ENCODE measurements around the gene GCHFR. TPM values are rescaled to one million over a fixed set of nuclear protein-coding genes. Genes with fewer than 3 reads are reported as not detected.

GCHFR gene
- total and polyA plus RNA-seq, 4 donors, result 50.5 to 229 (median 119) TPM

- no peaks in the 10 kb centered on the region for H3K9me3 ChIP-seq (ENCODE audit: control insufficient read depth in 4 of 4, low read length in 3 of 4)
- H3K27me3 ChIP-seq (ENCODE audit: control insufficient read depth in 4 of 4, insufficient read depth in 4 of 4, low read length in 3 of 4), result no peaks in the 10 kb centered on the region
- WGBS, result 95% methylated on average over 4 of the region's 4 CpGs
- TF ChIP-seq TAF1 (conservative IDR thresholded peaks at IDR 0.05) (no peak), ZBTB33 (IDR thresholded peaks at IDR 0.05) (no peak), GABPA (IDR thresholded peaks at IDR 0.05 in 1 of 2, conservative IDR thresholded peaks at IDR 0.05 in 1 of 2) (no peak), EGR1 (IDR thresholded peaks at IDR 0.05; ENCODE audit: low read depth in 2 of 2) (no peak), HNF4A (conservative IDR thresholded peaks at IDR 0.05) (no peak), FOXA2 (IDR thresholded peaks at IDR 0.05) (no peak), YY1 (IDR thresholded peaks at IDR 0.05) (no peak), HNF4G (IDR thresholded peaks at IDR 0.05) (no peak), SP1 (IDR thresholded peaks at IDR 0.05) (no peak), FOXA1 (IDR thresholded peaks at IDR 0.05) (no peak), NR2F2 (IDR thresholded peaks at IDR 0.05) (no peak), RXRA (IDR thresholded peaks at IDR 0.05) (no peak), ATF3 (IDR thresholded peaks at IDR 0.05) (no peak), REST (IDR thresholded peaks at IDR 0.05) (no peak), RAD21 (IDR thresholded peaks at IDR 0.05) (no peak), JUND (IDR thresholded peaks at IDR 0.05) (no peak)
- TF ChIP-seq, protein P1, sequence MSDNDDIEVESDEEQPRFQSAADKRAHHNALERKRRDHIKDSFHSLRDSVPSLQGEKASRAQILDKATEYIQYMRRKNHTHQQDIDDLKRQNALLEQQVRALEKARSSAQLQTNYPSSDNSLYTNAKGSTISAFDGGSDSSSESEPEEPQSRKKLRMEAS (IDR thresholded peaks at IDR 0.05), result no peak
- TF ChIP-seq, protein P2, sequence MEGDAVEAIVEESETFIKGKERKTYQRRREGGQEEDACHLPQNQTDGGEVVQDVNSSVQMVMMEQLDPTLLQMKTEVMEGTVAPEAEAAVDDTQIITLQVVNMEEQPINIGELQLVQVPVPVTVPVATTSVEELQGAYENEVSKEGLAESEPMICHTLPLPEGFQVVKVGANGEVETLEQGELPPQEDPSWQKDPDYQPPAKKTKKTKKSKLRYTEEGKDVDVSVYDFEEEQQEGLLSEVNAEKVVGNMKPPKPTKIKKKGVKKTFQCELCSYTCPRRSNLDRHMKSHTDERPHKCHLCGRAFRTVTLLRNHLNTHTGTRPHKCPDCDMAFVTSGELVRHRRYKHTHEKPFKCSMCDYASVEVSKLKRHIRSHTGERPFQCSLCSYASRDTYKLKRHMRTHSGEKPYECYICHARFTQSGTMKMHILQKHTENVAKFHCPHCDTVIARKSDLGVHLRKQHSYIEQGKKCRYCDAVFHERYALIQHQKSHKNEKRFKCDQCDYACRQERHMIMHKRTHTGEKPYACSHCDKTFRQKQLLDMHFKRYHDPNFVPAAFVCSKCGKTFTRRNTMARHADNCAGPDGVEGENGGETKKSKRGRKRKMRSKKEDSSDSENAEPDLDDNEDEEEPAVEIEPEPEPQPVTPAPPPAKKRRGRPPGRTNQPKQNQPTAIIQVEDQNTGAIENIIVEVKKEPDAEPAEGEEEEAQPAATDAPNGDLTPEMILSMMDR (IDR thresholded peaks at IDR 0.05; ENCODE audit: low read depth, low read length, missing input control), result no peak
- no peaks in the 10 kb centered on the region for H3K4me1 ChIP-seq (ENCODE audit: control insufficient read depth in 4 of 4, insufficient read depth in 4 of 4, low read length in 3 of 4)
- H3K36me3 ChIP-seq (ENCODE audit: control insufficient read depth in 4 of 4, insufficient read depth in 3 of 4, low read depth in 1 of 4, low read length in 3 of 4), result no peaks in the 10 kb centered on the region
- H3K27ac ChIP-seq (ENCODE audit: low read depth in 1 of 2, low read length in 2 of 2), result no peak overlapping the region
- H3K4me3 ChIP-seq (ENCODE audit: low read depth in 1 of 3, low read length in 3 of 3), result no peak overlapping the region
- H3K9ac ChIP-seq (ENCODE audit: low read depth in 1 of 2, low read length in 2 of 2), result no peak overlapping the region
- no peak for DNase-seq (ENCODE audit: low spot score)
Observed at GRCh38 chr15:40722354-40722753, 41.5 kb upstream of the GCHFR start.
